OCI-M2 (cell line): ENCODE results near the gene PLVAP.

Experiments
- DNase-seq: peaks from one replicate; lab custom pipeline; 2025; ENCODE audit not compliant: unreplicated experiment; lab: John Stamatoyannopoulos, UW

Gene PLVAP

GRCh38 chr19:17323300-17323963, 53.7 kb downstream of the PLVAP start:
- no peak for DNase-seq

GRCh38 chr19:17322854-17323253, 54.3 kb downstream of the PLVAP start:
- no peak for DNase-seq

GRCh38 chr19:17321655-17322489, 55.3 kb downstream of the PLVAP start:
- DNase-seq: no peak

GRCh38 chr19:17320435-17320834, 56.7 kb downstream of the PLVAP start:
- DNase-seq: no peak

- DNase-seq: no peak
These were observed 57.5 kb downstream of the PLVAP start for GRCh38 chr19:17319473-17320238.

GRCh38 chr19:17318966-17319365, 58.2 kb downstream of the PLVAP start:
- no peak for DNase-seq

GRCh38 chr19:17314007-17314593, 63.0 kb downstream of the PLVAP start:
- no peak for DNase-seq

GRCh38 chr19:17312189-17313113, 64.7 kb downstream of the PLVAP start:
- DNase-seq: no peak

GRCh38 chr19:17311455-17312188, 65.5 kb downstream of the PLVAP start:
- no peak for DNase-seq

GRCh38 chr19:17309965-17310461, 67.1 kb downstream of the PLVAP start:
- DNase-seq: no peak

GRCh38 chr19:17309198-17309964, 67.8 kb downstream of the PLVAP start, which contains the start of gene DDA1:
Gene DDA1, plus strand, starts transcription at chr19:17309563. Its CDS starts 92 bp downstream, at chr19:17309655.
- DNase-seq: peak; percentile 100

GRCh38 chr19:17307876-17308377, 69.2 kb downstream of the PLVAP start:
- DNase-seq: no peak

- DNase-seq: peak; percentile 79
These were observed 70.8 kb downstream of the PLVAP start for GRCh38 chr19:17306285-17306714.

- peak; percentile 99 for DNase-seq
These were observed 71.4 kb downstream of the PLVAP start, which contains the start of gene MRPL34 for GRCh38 chr19:17305517-17306284. Gene MRPL34, plus strand, starts transcription at chr19:17305872. Its CDS starts 21 bp downstream, at chr19:17305893.

- no peak for DNase-seq
These were observed 72.0 kb downstream of the PLVAP start for GRCh38 chr19:17305216-17305516.

- no peak for DNase-seq
These were observed 72.5 kb downstream of the PLVAP start for GRCh38 chr19:17304386-17305215.

- DNase-seq: no peak
These were observed 73.2 kb downstream of the PLVAP start for GRCh38 chr19:17303940-17304267.
